ENCODE results near the gene RIC8A.
A peak's percentile ranks its signal among the peaks of the same experiment; 100 is the strongest.
"Not testable (repeated sequence)": the region's sequence is repeated elsewhere in the genome, so short reads cannot be mapped to it uniquely, and the experiment has no call there.

The RIC8A gene

DNA sequence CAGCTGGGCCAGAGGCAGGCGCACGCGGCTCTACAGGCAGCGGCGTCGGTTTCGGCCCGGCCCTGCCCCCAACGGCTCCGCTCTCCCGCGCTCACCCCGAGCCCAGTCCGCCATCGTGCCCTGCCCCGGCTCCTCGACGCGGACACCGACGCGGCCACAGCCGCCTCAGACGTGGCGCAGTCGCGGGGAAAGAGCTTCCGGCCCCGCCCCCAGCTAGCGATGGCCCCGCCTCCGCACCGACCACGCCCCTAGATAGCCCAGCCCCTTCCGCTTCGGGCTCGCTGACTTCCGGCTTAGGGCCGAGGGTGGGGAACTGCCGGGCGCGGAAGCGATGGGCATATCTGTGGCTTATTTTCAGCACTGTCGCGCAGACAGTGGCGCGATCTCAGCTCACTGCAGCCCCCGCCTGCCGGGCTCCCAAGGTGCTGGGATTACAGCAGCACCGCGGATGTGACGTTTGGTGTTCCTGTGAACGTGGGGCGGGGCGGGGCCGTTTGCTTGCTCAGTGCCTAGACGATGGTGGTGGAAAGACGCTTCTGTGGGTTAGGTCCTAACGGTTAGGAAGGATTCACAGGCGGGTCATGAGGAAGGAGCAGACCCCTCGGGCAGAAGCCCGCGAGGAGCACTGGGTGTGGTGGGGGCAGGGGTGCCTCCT lies at the start of gene RIC8A, which contains the start of gene BET1L:
Gene RIC8A (plus strand): TSS at position 501 of the 655 bp plus-strand sequence. CDS start 1,147 bp downstream, outside the sequence.
Gene BET1L (minus strand): TSS at position 192 of the 655 bp plus-strand sequence. CDS start 78 bp downstream, at position 114.
- DNase-seq: peak; percentile 96

DNA sequence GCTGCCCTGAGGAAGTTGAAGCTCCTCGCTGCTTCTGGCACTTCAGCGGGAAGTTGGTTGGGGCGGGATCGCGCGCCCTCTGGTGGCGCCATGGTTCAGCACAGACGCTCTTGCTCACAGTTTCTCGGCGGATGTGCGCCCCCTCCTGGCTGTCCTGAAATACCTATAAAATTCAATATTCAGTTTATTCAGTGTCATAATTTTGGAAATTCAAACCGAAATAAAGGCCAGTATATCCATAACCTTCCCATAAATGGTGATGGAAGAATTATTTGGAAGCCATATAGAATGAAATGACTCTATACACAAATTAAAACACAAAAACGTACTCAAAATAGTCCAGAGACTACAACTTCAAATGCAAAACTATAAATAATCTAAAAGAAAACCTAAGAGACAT lies 27.3 kb upstream of the RIC8A start:
- not testable (repeated sequence) for DNase-seq

DNA sequence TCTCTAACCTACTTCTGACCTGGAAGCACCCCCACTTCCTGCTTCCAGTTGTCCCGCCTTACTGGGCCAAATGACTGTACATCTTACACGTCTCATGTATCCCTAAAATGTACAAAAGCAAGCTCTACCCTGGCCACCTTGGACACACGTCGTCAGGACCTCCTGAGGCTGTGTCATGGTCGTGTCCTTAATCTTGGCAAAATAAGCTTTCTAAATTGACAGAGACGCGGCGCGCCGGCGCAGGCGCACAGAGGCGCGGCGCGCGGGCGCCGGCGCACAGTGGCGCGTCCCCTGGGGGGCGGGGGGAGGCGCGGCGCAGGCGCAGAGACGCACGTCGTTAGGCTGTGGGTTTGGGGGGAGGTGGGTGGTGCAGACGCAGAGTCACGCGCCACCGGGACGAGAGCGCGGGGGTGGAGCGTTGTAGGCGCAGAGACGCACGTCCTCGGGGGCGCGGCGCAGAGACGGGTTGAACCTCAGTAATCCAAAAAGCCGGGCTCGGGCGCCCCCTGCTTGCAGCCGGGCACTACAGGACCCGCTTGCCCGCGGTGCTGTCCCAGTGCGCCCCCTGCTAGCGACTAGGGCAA lies 18.2 kb upstream of the RIC8A start:
- DNase-seq: not testable (repeated sequence)

DNA sequence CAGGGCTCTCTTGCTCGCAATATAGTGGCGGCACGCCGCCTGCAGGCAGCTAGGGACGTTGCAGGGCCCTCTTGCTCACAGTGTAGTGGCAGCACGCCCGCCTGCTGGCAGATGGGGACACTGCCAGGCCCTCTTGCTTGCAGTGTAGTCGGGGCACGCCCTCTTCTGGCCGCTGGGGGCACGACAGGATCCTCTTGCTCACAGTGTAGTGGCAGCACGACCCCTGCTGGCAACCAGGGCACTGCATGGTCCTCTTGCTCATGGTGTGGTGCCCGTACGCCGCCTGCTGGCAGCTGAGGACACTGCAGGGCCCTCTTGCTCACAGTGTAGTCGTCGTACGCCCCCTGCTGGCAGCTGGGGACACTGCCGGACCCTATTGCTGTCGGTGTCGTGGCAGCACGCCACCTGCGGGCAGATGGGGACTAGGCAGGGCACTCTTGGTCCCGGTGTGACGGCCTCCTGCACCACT lies 17.6 kb upstream of the RIC8A start:
- not testable (repeated sequence) for DNase-seq

DNA sequence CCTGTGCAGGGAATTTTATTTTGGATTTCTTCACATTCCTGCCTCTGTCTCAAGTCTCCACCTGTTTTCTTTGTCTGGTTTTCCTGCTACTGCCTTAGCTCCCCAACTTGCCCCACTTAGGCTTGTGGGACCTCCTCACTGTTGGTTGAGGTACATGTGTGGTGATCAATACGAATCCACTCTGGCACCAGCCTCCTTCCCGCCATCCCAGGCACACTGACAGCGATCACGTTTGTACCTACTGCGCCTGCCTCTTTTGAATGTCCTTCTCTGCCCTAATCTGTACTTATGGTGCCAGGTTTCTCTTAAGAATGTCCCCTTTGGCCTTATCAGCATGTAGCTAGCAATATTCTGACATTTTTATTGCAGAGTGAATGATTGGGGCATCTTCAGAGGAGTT lies 17.0 kb upstream of the RIC8A start:
- not testable (repeated sequence) for DNase-seq

DNA sequence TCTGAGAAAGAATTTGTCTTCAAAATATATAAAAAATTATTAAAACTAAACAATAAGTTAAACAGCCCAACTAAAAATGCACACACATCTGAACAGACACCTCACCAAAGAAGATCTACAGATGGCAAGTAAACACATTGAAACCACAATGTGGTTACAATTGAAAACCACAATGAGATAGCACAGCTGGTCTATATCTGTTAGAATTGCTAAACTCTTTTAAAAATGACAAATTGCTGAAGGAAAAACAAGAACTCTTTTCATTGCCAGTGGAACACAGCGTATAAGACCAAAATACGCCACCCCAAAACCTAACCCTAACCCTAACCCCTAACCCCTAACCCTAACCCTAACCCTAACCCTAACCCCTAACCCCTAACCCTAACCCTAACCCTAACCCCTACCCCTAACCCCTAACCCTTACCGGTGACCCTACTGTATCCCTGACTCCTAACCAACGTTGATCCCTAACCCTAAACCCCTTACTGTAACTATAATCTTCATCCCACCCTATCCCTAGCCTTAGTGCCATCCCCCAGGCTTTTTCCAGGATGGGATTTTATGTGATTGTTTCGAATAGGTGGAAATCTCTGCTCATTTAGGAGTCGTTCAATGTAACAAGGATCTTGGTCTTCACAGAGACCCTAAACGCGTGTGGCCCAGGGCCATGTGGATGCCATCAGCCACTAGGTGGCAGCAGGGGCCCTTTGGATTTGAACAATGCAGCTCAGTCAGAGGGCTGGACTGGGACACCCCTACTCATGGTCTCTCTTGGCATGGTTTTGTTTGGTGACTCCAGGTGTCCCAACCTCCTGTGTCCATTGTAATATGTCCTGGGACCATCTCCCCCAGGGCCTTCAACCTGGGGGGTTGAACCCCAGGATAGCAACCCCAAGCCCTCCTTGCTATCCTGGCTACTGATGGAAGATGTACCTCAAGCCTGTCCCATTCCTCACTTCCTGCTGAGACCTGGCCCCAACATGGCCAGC lies 15.7 kb upstream of the RIC8A start:
- DNase-seq: peak; percentile 29

DNA sequence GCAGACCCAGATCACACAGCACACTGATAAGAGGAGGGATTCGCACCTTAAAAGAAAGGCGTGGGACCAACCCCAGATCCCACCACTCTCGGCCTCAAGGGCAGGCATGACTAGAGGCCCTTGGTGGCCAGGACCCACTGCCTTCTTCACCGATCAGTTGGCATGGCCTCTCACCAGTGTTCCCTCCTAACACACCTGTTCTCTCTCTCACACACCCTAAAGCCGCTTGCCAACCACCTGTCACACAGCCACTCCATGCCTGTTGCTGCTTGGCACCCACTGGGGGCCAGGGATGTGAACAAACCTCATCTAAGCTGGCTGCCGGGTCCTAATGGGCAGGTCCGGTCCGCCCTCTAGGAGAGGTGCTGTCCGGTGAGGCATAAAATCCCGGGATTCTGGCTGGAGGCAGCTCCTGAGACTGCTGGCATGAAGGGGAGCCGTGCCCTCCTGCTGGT lies 14.8 kb upstream of the RIC8A start, which contains the start of gene SCGB1C1:
Gene SCGB1C1 (plus strand): TSS at position 405 of the 455 bp plus-strand sequence. CDS start 22 bp downstream, at position 427.
- not testable (repeated sequence) for DNase-seq

DNA sequence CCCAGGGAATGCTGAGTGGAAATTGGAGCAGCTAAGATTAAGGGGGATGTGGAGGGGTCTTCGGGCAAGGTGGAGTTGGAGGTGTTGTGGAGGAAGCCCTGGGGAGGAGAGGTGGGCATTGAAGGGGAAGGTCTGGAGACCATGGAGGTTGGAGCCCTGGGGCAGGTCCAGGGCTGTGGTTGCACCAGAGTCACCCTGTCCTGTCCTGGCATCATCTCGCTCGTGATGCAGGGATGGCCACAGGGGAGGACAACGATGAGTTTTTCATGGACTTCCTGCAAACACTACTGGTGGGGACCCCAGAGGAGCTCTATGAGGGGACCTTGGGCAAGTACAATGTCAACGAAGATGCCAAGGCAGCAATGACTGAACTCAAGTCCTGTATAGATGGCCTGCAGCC lies 14.0 kb upstream of the RIC8A start:
- DNase-seq: not testable (repeated sequence)

DNA sequence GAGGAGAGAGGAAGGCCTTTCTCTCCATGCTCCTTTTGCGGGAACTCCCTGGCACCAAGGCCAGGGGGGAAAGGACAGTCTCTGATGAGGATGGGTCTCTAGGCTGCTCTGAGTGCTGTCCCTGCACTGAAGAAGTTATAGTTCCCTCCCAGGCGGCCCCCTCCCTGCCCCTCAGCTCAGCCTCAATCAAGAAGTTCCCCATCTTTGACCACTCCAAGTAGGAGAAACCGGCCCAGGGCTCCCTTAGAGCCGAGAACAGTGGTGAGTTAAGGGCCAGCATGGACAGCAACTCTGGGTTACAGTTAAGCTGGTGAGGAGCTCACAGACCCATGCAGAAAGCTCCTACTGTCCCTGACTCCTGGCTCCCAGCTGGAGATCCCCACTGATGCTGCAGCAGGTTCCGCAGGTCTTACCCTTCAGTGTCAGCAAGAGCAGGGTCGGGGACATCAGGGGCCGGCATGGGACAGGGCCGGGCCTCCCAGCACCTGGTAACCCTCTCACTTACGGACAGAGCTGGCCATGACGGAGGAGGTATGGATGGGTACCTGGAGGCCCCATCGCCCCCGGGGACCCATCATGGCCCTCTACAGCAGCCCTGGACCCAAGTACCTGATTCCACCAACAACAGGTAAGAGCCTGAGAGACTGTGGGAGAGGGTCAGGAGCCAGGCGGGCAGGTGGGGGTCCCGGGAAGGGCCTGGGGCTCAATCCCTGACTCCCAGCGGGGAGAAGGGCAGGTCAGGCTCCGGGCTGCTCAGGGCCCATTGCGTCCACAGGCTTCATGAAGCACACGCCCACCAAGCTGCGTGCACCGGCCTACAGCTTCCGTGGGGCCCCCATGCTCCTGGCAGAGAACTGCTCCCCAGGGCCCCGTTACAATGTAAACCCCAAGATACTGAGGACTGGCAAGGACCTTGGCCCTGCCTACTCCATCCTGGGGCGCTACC lies 10.4 kb upstream of the RIC8A start:
- no peak for DNase-seq

DNA sequence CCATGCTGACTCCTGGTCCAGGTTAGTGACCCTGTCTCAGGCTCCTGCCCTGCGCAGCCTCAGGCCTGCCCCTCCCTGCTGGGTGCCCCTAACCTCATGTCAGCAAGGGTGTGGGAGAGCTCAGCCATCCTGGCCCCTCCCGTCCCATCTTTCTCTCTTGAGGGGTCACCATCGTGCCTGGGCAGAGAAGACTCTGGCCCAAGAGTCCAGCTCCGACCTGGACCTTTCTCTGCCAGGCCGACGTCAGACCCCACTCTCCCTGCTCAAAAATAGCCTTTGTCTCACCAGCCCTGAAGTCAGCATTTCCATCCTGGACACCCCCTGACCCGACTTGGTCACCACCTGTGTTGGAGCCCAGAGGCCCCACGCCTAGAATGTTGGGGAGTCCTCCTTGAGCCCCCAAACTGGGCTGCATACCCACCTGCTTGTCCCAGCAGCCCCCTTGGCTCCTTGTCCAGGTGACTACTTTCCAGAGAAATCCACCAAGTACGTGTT lies 9.7 kb upstream of the RIC8A start:
- DNase-seq: no peak

DNA sequence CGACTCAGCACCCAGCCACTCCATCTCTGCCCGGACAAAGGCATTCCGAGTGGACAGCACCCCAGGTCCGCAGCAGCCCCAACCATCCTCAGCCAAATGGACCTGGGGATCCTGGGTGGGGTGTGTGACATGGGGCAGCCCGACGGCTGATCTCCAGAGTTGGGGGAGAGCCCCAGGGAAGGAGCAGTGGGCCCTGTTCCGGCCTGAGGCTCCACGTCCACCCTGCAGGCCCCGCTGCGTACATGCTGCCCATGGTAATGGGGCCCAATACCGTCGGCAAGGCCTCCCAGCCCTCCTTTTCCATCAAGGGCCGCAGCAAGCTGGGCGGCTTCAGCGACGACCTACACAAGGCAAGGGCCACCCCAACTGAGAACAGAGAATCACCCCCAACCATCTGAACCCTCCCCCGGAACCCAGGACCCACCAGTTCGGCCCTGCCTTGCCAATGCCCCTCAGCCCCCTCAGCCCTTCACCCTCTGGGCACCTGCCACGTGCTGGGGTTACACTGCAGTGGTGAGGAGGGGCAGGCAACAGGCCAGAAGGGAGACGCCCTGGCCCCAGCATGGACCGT lies 9.2 kb upstream of the RIC8A start:
- DNase-seq: no peak

DNA sequence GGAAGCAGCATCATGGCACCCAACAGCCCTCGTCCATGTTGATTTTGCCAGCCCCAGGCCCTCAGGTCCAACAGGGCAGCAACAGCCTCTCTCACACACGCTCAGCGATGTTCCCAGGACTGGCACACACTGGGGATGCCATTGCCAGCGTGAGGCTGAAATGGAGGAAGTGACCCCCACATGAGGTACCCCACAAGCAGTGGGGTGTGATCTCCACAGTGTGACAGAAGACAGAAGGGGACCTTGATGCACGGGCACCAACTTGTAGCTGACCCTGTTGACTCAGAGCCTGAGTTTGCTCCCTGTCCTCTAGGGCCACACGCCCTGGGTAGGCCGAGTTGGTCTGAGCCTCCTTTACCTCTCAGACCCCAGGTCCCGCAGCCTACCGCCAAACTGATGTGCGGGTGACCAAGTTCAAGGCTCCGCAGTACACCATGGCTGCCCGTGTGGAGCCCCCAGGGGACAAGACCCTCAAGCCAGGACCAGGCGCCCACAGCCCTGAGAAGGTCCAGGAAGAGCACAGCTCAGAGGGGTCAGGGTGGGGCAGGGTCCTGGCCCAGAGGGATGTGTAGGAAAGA lies 8.4 kb upstream of the RIC8A start:
- DNase-seq: no peak

DNA sequence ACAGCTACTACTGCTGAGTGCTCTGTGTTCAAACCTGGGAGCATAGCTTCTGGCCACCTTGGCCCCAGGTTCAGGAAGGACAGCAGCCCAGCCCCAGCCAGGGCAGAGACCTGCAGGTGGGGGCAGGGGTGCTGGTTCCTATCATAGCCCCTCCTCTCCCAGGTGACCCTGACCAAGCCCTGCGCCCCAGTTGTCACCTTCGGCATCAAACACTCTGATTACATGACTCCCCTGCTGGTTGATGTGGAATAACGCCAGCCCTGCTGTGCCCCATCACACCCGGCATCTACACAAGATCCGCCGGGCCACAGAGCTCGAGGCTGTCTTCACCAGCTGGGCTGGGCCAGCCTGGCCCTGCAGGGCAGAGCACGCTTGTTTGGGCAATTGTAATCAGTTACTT lies 7.7 kb upstream of the RIC8A start:
- DNase-seq: no peak

DNA sequence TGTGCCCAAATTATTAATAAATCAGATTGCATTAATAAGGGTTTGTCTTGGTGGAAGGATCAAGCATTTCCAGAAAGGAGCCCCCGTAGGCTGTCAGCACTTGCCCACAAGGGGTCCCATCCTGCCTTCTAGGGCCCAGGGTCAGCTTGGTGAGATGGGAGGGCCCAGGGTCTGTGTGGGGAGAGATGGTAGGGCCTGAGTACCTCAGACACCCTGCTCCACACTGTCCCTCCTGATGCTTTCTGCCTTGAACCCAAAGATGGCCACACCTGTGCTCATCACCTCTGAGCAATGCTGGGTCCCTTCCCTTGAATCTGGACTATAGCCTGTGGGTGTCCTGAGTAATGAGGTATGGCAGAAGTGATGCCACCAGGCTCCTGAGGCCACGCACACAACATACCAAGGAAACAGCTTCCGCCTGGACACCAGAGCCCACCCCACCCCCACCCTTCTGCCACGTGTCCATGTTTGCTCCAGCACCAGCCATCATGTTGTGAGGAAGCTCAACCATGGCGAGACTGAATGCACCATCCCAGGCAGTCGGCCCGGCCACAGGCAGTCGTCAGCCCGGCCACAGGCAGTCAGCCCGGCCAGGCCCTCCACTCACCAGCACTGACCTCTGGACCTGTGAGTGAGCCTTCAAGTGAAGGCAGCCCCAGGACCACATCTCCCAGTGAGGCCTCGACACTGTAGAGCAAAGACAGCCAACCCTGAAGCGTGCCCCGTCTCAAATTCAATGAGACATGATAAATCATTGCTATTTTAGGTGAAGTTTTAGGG lies 7.1 kb upstream of the RIC8A start:
- DNase-seq: no peak

DNA sequence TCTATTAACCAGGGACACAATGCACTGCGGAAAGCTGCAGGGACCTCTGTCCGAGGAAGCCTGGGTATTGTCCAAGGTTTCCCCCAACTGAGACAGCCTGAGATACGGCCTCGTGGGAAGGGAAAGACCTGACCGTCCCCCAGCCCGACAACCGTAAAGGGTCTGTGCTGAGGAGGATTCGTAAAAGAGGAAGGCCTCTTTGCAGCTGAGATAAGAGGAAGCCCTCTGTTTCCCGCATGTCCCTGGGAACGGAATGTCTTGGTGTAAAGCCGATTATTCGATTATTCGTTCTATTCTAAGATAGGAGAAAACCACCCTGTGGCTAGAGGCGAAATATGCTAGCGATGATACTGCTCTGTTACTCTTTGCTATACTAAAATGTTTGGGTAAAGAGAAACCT lies 5.5 kb upstream of the RIC8A start:
- no peak for DNase-seq

DNA sequence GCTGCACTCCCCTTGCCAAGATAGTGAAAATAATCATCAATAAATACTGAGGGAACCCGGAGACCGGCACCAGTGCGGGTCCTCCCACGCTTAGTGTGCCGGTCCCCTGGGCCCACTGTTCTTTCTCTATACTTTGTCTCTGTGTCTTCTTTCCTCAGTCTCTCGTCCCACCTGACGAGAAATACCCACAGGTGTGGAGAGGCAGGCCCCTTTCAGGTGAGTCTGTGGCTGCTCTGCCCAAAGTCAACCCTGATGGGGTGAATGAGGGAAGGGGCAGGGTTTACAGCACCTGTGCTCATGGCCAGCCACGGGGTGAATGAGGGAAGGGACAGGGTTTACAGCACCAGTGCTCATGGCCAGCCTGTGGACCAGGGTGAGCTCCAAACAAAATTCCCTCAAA lies 5.0 kb upstream of the RIC8A start:
- DNase-seq: no peak

DNA sequence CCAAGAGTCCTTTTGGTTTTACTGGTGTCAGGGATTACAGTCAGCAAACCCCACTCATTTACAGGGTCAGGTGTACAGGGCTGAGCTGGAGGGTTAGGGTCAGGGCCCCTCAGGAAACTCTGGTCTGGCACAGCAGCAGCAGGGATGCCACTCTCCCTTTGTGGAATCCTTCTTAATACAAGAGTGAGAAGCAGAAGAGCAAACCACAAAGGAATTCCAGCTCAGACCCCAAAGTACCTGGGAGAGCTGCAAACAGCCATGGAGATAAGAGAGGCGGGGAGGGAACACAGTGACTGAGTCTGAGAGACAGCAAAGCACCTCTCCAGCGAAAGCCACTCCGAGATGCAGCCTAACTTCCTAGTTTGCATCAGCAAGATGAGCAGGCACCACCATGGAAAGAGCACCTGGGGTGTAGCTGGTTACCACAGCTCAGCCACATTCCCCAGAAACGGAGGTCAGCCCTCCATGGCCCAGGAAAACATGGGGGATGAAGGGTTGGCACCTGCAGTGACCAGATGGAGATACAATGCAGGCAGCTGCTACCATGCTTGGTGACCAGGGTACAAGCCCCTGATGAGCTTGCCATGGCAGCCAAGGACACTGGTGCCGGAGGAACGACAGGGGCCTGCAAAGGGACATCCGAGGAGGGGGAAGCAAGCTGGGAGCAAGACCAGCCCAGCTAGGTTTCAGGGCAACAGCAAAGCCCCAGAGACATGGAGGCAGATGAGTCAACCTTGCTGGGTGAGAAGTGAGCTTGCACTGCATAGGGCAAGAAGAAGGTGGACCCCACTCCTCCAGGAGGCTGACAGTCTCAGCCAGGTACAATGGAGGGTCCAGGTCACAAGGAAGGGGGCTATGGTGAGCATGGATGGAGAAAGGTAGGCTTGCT lies 4.2 kb upstream of the RIC8A start:
- no peak for DNase-seq

DNA sequence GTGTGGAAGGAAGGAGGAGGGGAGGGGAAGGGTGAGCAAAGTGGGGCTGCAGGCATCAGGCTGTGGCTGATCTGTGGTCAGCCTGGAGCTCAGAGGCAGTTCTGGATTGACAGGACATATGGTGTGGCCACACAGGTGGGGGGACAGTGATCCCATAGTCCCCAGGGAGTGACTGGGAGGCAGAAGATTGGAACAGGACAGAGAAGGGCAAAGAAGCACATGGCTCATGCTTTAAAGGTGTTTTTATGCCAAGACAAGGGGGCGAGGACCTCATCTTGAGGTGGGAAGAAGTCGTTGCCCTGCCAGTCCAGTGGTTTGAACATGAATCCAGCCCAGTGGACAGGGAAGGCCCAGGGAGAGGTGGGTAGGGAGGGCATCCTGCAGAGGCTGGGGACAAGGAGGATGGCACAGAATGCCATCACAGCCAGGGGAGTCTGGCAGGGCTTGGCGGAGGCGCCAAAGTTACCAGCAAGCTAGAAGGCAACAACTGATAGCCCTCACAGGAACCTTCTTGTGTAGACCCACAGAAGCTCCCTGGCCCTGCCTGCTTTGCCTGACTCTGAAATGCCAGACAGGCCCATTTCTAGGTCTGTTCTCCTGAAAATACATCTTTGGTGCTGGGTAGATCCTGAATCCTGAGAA lies 3.4 kb upstream of the RIC8A start:
- DNase-seq: no peak
